ENCODE measurements around the gene C2orf49. TPM values are rescaled to one million over a fixed set of nuclear protein-coding genes. Genes with fewer than 3 reads are reported as not detected.

C2orf49 gene
- total RNA-seq, 1 donor: 18.1 TPM

DNA sequence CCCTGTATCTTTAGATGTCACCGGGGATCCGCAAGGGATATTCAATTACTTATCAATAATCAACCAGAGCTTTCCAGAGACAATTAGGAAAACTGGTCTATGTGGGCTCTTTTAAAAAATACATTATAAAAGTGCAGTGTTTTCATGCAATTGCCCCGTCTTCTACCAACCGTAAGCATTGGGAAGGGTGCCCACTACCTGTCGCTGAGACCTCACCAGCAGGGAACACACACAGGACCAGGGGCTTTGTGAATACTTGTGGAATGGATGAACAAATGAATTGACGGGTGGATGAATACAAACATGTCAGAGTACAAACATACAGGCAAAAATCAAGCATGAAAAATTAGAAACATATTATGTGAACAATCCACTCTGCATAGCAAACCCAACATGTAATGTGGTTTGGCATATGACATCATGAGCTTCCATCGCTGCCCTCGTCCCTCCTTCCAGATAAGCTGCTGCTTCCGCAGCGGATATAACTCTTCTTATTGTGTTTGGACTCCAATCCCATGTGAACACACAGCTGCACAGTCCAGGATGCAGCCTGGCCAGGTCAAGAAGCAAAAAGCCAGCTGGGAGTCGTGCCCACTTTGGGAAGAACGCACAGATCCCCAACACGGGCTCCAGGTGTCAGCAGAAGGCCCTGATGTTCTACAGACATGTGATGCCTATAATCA is 56.2 kb downstream of the C2orf49 start:
- H3K4me3 ChIP-seq (ENCODE audit: insufficient read depth, low read length): peak overlapping the region; percentile 78
- peaks cover 94% of the 10 kb centered on the region for H3K79me2 ChIP-seq (ENCODE audit: insufficient read depth, low read length)
- peak overlapping the region; percentile 97 for H3K4me2 ChIP-seq (ENCODE audit: insufficient read depth, low read length)
- H3K27ac ChIP-seq (ENCODE audit: low read depth, low read length): peak overlapping the region; percentile 96
- H4K20me1 ChIP-seq (ENCODE audit: insufficient read depth, low read length): peaks cover 37% of the 10 kb centered on the region
- H3K27me3 ChIP-seq (ENCODE audit: insufficient read depth, low read length): no peaks in the 10 kb centered on the region
- TF ChIP-seq, protein P1, sequence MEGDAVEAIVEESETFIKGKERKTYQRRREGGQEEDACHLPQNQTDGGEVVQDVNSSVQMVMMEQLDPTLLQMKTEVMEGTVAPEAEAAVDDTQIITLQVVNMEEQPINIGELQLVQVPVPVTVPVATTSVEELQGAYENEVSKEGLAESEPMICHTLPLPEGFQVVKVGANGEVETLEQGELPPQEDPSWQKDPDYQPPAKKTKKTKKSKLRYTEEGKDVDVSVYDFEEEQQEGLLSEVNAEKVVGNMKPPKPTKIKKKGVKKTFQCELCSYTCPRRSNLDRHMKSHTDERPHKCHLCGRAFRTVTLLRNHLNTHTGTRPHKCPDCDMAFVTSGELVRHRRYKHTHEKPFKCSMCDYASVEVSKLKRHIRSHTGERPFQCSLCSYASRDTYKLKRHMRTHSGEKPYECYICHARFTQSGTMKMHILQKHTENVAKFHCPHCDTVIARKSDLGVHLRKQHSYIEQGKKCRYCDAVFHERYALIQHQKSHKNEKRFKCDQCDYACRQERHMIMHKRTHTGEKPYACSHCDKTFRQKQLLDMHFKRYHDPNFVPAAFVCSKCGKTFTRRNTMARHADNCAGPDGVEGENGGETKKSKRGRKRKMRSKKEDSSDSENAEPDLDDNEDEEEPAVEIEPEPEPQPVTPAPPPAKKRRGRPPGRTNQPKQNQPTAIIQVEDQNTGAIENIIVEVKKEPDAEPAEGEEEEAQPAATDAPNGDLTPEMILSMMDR (IDR thresholded peaks at IDR 0.05; ENCODE audit: extremely low read depth, low read depth, low read length): no peak
- peaks cover 85% of the 10 kb centered on the region for H3K36me3 ChIP-seq (ENCODE audit: insufficient read depth, low read length)
- DNase-seq (ENCODE audit: insufficient read length, low spot score, missing footprints): peak; percentile 85
- H3K9me3 ChIP-seq (ENCODE audit: low read depth, low read length): no peaks in the 10 kb centered on the region
- peaks cover 79% of the 10 kb centered on the region for H3K4me1 ChIP-seq (ENCODE audit: insufficient read depth, low read length)
- H2AFZ ChIP-seq (ENCODE audit: low read length): no peak overlapping the region

DNA sequence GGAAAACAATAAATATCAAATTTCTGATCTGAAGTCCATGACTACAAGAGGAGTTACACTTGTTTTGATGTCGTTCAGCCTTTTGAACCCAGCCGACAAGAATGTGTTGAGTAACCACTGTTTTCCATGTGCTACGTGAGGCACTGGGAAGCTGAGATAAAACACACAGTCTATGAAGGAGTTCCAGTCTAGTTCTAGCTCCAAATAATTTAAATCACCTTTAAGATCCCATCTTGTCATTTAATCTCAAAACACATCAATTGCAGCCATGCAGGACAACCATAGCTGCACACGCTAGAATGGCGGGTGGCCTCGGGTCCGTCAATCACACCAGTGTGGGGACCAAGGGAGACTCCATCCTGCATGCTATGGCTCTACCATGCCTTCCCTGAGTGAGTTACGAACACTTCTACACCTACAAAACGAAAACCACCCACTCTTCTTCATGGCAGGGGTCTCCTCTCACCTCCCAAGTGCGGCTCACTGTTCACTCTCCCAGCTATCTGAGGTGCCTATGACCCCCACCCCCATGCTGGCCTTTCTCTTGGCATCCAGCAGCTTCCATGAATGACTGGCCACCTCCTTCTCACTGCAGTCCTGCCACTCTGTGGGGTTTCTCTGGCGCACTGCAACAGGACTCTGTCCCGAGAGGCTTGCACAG is 57.7 kb downstream of the C2orf49 start:
- H3K27ac ChIP-seq (ENCODE audit: low read depth, low read length): peak overlapping the region; percentile 96
- no peaks in the 10 kb centered on the region for H3K9me3 ChIP-seq (ENCODE audit: low read depth, low read length)
- H3K36me3 ChIP-seq (ENCODE audit: insufficient read depth, low read length): peaks cover 74% of the 10 kb centered on the region
- H3K4me2 ChIP-seq (ENCODE audit: insufficient read depth, low read length): peak overlapping the region; percentile 97
- H3K79me2 ChIP-seq (ENCODE audit: insufficient read depth, low read length): peaks cover 100% of the 10 kb centered on the region
- H4K20me1 ChIP-seq (ENCODE audit: insufficient read depth, low read length): peaks cover 34% of the 10 kb centered on the region
- TF ChIP-seq, protein P1 (IDR thresholded peaks at IDR 0.05; ENCODE audit: extremely low read depth, low read depth, low read length): no peak
- DNase-seq (ENCODE audit: insufficient read length, low spot score, missing footprints): no peak
- peak overlapping the region; percentile 78 for H3K4me3 ChIP-seq (ENCODE audit: insufficient read depth, low read length)
- no peaks in the 10 kb centered on the region for H3K27me3 ChIP-seq (ENCODE audit: insufficient read depth, low read length)
- peaks cover 69% of the 10 kb centered on the region for H3K4me1 ChIP-seq (ENCODE audit: insufficient read depth, low read length)
- no peak overlapping the region for H2AFZ ChIP-seq (ENCODE audit: low read length)

DNA sequence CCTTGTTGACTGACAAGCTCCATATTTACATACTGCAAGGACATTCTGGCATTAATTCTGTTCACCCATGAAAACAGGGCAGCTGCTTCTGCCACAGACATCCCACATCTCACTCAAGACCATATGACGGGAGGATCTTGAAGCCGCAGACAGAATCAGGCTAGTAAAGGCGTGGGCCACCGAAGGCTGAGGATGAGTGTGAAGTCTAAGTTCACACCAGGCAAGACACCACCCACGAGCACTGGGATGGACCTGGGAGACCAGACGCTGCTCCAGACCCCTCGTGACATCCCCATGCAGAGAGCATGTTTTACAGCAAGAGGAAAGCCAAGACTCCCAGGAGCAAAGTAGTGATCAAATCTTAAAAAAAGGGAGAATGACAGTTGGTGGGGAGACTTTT is 58.4 kb downstream of the C2orf49 start:
- DNase-seq (ENCODE audit: insufficient read length, low spot score, missing footprints): no peak
- peaks cover 63% of the 10 kb centered on the region for H3K4me1 ChIP-seq (ENCODE audit: insufficient read depth, low read length)

More for the DNA sequence above, 58.4 kb downstream of the C2orf49 start:
- peaks cover 68% of the 10 kb centered on the region for H3K36me3 ChIP-seq (ENCODE audit: insufficient read depth, low read length)
- TF ChIP-seq, protein P1 (IDR thresholded peaks at IDR 0.05; ENCODE audit: extremely low read depth, low read depth, low read length): no peak
- H3K27ac ChIP-seq (ENCODE audit: low read depth, low read length): peak overlapping the region; percentile 96
- H3K4me2 ChIP-seq (ENCODE audit: insufficient read depth, low read length): peak overlapping the region; percentile 97
- H3K9me3 ChIP-seq (ENCODE audit: low read depth, low read length): no peaks in the 10 kb centered on the region
- H2AFZ ChIP-seq (ENCODE audit: low read length): no peak overlapping the region
- H3K79me2 ChIP-seq (ENCODE audit: insufficient read depth, low read length): peaks cover 96% of the 10 kb centered on the region
- H3K4me3 ChIP-seq (ENCODE audit: insufficient read depth, low read length): peak overlapping the region; percentile 78
- H4K20me1 ChIP-seq (ENCODE audit: insufficient read depth, low read length): peaks cover 34% of the 10 kb centered on the region
- no peaks in the 10 kb centered on the region for H3K27me3 ChIP-seq (ENCODE audit: insufficient read depth, low read length)
